GM08714 (cell line): ENCODE measurements around the gene HES4.
"Not testable (repeated sequence)": the region's sequence is repeated elsewhere in the genome, so short reads cannot be mapped to it uniquely, and the experiment has no call there.

Experiments used
- H3K4me3 ChIP-seq: fragments of 200-500 bp; sonication (Bioruptor generic); 2 replicates; pipeline ENCODE4 v1.5.1; 2014; ENCODE audit warnings: mild to moderate bottlenecking, low read length, inconsistent platforms
- ZNF274 ChIP-seq: IDR thresholded peaks from 2 replicates; pipeline ENCODE4 v1.6.1; 2012; ENCODE audit warnings: mild to moderate bottlenecking, low read depth, low read length

The HES4 gene

GRCh38 chr1:1039145-1039910 is 39.4 kb upstream of the HES4 start:
- H3K4me3 ChIP-seq = no peak overlapping the region

GRCh38 chr1:1038694-1039093 is 38.8 kb upstream of the HES4 start:
- no peak for TF ChIP-seq ZNF274
- no peak overlapping the region for H3K4me3 ChIP-seq

More at GRCh38 chr1:1039145-1039910, 39.4 kb upstream of the HES4 start:
- TF ChIP-seq ZNF274 = no peak

GRCh38 chr1:1037366-1038327 is 37.8 kb upstream of the HES4 start:
- H3K4me3 ChIP-seq = no peak overlapping the region
- TF ChIP-seq ZNF274 = no peak

GRCh38 chr1:1035291-1035943 is 35.5 kb upstream of the HES4 start:
- no peak for TF ChIP-seq ZNF274

GRCh38 chr1:1034439-1034781 is 34.5 kb upstream of the HES4 start:
- no peak for TF ChIP-seq ZNF274
- H3K4me3 ChIP-seq = no peak overlapping the region; the same call in 1 of the 2 replicates

More at GRCh38 chr1:1035291-1035943, 35.5 kb upstream of the HES4 start:
- no peak overlapping the region for H3K4me3 ChIP-seq

GRCh38 chr1:1033731-1034438 is 34.0 kb upstream of the HES4 start:
- H3K4me3 ChIP-seq = no peak overlapping the region; the same call in 1 of the 2 replicates
- no peak for TF ChIP-seq ZNF274

GRCh38 chr1:1033009-1033587 is 33.2 kb upstream of the HES4 start:
- TF ChIP-seq ZNF274 = no peak
- H3K4me3 ChIP-seq = peak overlapping the region; percentile 42; the same call in 1 of the 2 replicates

- TF ChIP-seq ZNF274 = no peak
- H3K4me3 ChIP-seq = no peak overlapping the region
Observed at GRCh38 chr1:1032424-1032823, 32.5 kb upstream of the HES4 start.

- TF ChIP-seq ZNF274 = no peak
- H3K4me3 ChIP-seq = no peak overlapping the region
Observed at GRCh38 chr1:1031659-1032235, 31.9 kb upstream of the HES4 start.

- not testable (repeated sequence) for H3K4me3 ChIP-seq
Observed at GRCh38 chr1:1030867-1031658, 31.2 kb upstream of the HES4 start.

- TF ChIP-seq ZNF274 = no peak
- H3K4me3 ChIP-seq = no peak overlapping the region
Observed at GRCh38 chr1:1027791-1028190, 27.9 kb upstream of the HES4 start.

- no peak for TF ChIP-seq ZNF274
- H3K4me3 ChIP-seq = no peak overlapping the region
Observed at GRCh38 chr1:1026599-1027413, 26.9 kb upstream of the HES4 start.
